Measurements from ENCODE around the gene CALD1. TPM values are rescaled to one million over a fixed set of nuclear protein-coding genes. Genes with fewer than 3 reads are reported as not detected.

The CALD1 gene
- total RNA-seq, 2 experiments from 2014 or later: 0.42 to 0.62 TPM

GRCh38 chr7:134897936-134898335 is 118.5 kb downstream of the CALD1 start:
- Mint-ChIP-seq H3K27ac (no peak overlapping the region), H3K4me1 (ENCODE audit: low read depth) (peaks cover 9% of the 10 kb centered on the region), H3K9me3 (peaks cover 16% of the 10 kb centered on the region), H3K27me3 (ENCODE audit: low read depth) (no peaks in the 10 kb centered on the region), H3K36me3 (ENCODE audit: low read depth) (peaks cover 9% of the 10 kb centered on the region), H3K4me3 (no peak overlapping the region)
- no peak for DNase-seq
- intact Hi-C loops (cut with micrococcal nuclease): no loop called here
- CTCF ChIA-PET: interaction anchor here (1.1 kb wide), 1 partner anchor 56 kb away, joined by 3 read pairs; no protein-coding TSS in a partner anchor

DNA sequence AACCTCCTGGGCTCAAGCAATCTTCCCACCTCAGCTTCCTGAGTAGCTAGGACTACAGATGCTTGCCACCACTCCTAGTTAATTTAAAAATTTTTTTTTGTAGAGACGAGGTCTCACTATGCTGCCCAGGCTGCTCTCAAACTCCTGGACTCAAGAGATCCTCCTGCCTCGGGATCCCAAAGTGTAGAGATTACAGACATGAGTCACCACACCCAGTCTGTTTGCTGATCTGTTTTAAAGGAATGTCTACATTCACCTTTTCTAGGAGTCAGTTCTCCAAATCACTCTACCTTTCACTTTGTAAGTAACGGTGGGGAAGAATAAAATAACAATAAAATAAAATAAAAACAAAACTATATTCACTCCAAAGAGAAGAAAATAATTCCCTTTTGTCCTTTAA is 120.3 kb downstream of the CALD1 start:
- peaks cover 9% of the 10 kb centered on the region for H3K4me1 Mint-ChIP-seq (ENCODE audit: low read depth)
- no peak overlapping the region for H3K4me3 Mint-ChIP-seq
- H3K9me3 Mint-ChIP-seq: peaks cover 14% of the 10 kb centered on the region
- H3K27me3 Mint-ChIP-seq (ENCODE audit: low read depth): no peaks in the 10 kb centered on the region
- DNase-seq: no peak
- intact Hi-C loops (cut with micrococcal nuclease): no loop called here
- peaks cover 9% of the 10 kb centered on the region for H3K36me3 Mint-ChIP-seq (ENCODE audit: low read depth)
- no peak overlapping the region for H3K27ac Mint-ChIP-seq
- CTCF ChIA-PET: no interaction called here

DNA sequence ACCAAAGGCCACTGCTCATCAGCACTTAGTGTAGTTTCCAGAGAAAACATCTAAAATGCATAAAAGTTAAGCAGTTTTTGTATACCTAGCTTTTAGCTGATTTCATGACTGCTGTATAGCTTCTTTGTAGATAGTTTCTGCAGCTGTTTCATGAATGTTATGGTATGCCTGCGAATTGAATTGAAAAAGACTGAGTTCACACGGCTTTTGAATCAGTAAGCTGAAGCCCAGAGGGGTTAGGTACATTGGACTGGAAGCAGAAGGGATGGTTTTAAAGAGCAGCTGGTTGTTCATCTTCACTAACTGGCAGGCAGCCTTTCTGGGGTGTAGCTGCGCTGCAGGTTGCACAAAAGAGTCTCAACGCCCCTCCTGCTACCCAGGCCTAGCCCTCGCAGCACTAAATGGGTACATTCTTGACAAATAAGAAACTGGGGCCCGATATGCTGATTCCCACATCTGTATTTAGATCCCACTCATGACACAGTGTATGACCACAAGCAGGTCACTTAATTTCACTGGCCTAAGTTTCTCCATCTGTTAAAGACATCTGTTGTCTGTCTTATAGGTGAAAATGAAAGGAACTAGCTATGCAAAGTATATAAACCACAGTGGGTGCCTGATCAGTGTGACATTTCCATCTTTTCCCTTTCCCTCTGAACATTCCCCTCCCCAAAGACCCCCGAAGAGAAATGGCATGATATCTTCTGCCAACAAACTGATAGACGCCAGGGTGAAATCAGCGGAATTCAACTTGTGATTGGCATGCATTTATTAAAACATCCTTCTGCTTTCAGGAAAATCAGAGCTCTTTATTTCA is 120.9 kb downstream of the CALD1 start:
- no peaks in the 10 kb centered on the region for H3K27me3 Mint-ChIP-seq (ENCODE audit: low read depth)
- no peak overlapping the region for H3K4me3 Mint-ChIP-seq
- DNase-seq: no peak
- H3K4me1 Mint-ChIP-seq (ENCODE audit: low read depth): peaks cover 9% of the 10 kb centered on the region
- intact Hi-C loops (cut with micrococcal nuclease): no loop called here
- peaks cover 9% of the 10 kb centered on the region for H3K36me3 Mint-ChIP-seq (ENCODE audit: low read depth)
- CTCF ChIA-PET: no interaction called here
- no peak overlapping the region for H3K27ac Mint-ChIP-seq
- H3K9me3 Mint-ChIP-seq: peaks cover 14% of the 10 kb centered on the region

- no peak overlapping the region for H3K27ac Mint-ChIP-seq
- CTCF ChIA-PET: no interaction called here
- intact Hi-C loops (cut with micrococcal nuclease): no loop called here
- no peaks in the 10 kb centered on the region for H3K27me3 Mint-ChIP-seq (ENCODE audit: low read depth)
- H3K36me3 Mint-ChIP-seq (ENCODE audit: low read depth): peaks cover 3% of the 10 kb centered on the region
- H3K4me3 Mint-ChIP-seq: no peak overlapping the region
- peaks cover 6% of the 10 kb centered on the region for H3K9me3 Mint-ChIP-seq
- peaks cover 9% of the 10 kb centered on the region for H3K4me1 Mint-ChIP-seq (ENCODE audit: low read depth)
- no peak for DNase-seq
Observed at GRCh38 chr7:134901389-134902020, 122.1 kb downstream of the CALD1 start.

GRCh38 chr7:134902058-134902457 is 122.6 kb downstream of the CALD1 start:
- peaks cover 1% of the 10 kb centered on the region for H3K36me3 Mint-ChIP-seq (ENCODE audit: low read depth)
- peaks cover 1% of the 10 kb centered on the region for H3K9me3 Mint-ChIP-seq
- CTCF ChIA-PET: no interaction called here
- peaks cover 11% of the 10 kb centered on the region for H3K4me1 Mint-ChIP-seq (ENCODE audit: low read depth)
- H3K27ac Mint-ChIP-seq: no peak overlapping the region
- no peak overlapping the region for H3K4me3 Mint-ChIP-seq
- DNase-seq: no peak
- no peaks in the 10 kb centered on the region for H3K27me3 Mint-ChIP-seq (ENCODE audit: low read depth)
- intact Hi-C loops (cut with micrococcal nuclease): no loop called here

DNA sequence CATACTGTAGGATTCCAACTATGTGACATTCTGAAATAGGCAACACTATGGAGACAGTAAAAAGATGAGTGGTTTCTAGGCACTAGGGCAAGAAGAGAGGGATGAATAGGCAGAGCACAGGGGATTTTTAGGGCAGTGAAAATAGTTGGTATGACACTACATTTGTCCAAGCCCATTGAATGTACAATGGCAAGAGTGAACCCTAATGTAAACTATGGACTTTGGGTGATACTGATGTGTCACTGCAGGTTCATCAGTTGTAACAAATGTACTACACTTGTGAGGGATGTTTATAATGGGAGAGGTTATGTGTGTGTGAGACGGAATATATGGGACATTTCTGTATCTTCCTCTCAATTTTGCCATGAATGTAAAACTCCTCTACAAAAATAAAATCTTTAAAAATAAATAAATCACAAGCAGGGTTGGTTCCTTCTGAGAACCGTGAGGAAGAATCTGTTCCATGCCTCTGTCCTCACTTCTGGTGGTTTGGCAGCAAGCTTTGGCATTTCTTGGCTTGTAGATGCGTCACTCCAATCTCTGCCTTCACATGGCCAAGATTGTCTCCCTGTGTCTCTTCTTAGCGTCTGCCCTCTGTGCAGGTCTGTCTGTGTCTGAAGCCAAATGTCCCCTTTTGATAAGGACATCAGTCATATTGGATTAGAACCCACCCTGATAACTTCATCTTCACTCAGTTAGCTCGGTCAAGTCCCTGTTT is 123.8 kb downstream of the CALD1 start:
- H3K36me3 Mint-ChIP-seq (ENCODE audit: low read depth): no peaks in the 10 kb centered on the region
- H3K4me1 Mint-ChIP-seq (ENCODE audit: low read depth): peaks cover 18% of the 10 kb centered on the region
- no peak for DNase-seq
- no peak overlapping the region for H3K27ac Mint-ChIP-seq
- H3K27me3 Mint-ChIP-seq (ENCODE audit: low read depth): no peaks in the 10 kb centered on the region
- intact Hi-C loops (cut with micrococcal nuclease): no loop called here
- CTCF ChIA-PET: no interaction called here
- no peaks in the 10 kb centered on the region for H3K9me3 Mint-ChIP-seq
- no peak overlapping the region for H3K4me3 Mint-ChIP-seq

GRCh38 chr7:134905375-134905774 is 125.9 kb downstream of the CALD1 start:
- no peaks in the 10 kb centered on the region for H3K36me3 Mint-ChIP-seq (ENCODE audit: low read depth)
- no peak for DNase-seq
- no peaks in the 10 kb centered on the region for H3K27me3 Mint-ChIP-seq (ENCODE audit: low read depth)
- no peak overlapping the region for H3K4me3 Mint-ChIP-seq
- CTCF ChIA-PET: no interaction called here
- H3K9me3 Mint-ChIP-seq: no peaks in the 10 kb centered on the region
- intact Hi-C loops (cut with micrococcal nuclease): no loop called here
- H3K4me1 Mint-ChIP-seq (ENCODE audit: low read depth): peaks cover 16% of the 10 kb centered on the region
- H3K27ac Mint-ChIP-seq: no peak overlapping the region

GRCh38 chr7:134907000-134907399 is 127.6 kb downstream of the CALD1 start:
- Mint-ChIP-seq H3K4me1 (ENCODE audit: low read depth) (peaks cover 15% of the 10 kb centered on the region), H3K4me3 (no peak overlapping the region), H3K27me3 (ENCODE audit: low read depth) (no peaks in the 10 kb centered on the region), H3K36me3 (ENCODE audit: low read depth) (no peaks in the 10 kb centered on the region), H3K9me3 (no peaks in the 10 kb centered on the region), H3K27ac (no peak overlapping the region)
- DNase-seq: no peak
- intact Hi-C loops (cut with micrococcal nuclease): no loop called here
- CTCF ChIA-PET: interaction anchor here (0.6 kb wide), 2 partner anchors 50 to 80 kb away, joined by 3 read pairs; no protein-coding TSS in a partner anchor

DNA sequence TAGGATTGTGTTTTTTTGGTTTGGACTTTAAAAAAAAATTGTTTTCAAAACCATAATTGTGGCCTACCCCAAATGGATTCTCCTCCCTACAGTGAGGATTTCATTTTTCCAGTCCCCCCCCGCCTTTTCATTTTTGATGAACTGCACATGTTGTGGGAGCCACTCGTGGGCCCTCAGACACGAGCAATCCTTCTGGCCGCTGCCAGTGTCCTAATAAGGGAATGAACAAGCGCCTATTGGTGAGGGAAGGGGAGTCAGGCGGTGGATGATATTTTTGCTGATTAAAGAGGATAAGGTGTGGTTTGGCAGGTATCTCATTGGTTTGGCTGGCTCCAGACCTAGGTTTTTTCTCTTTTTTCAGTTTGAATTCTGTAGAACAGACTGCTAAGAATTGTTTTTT is 128.2 kb downstream of the CALD1 start:
- no peak overlapping the region for H3K27ac Mint-ChIP-seq
- H3K36me3 Mint-ChIP-seq (ENCODE audit: low read depth): no peaks in the 10 kb centered on the region
- H3K27me3 Mint-ChIP-seq (ENCODE audit: low read depth): no peaks in the 10 kb centered on the region
- intact Hi-C loops (cut with micrococcal nuclease): loop anchor here (1.0 kb wide), 2 partner anchors 13 to 42 kb away; no protein-coding TSS in a partner anchor
- CTCF ChIA-PET: interaction anchor here (0.6 kb wide), 1 partner anchor 49 kb away, joined by 3 read pairs; no protein-coding TSS in a partner anchor
- H3K4me1 Mint-ChIP-seq (ENCODE audit: low read depth): peaks cover 15% of the 10 kb centered on the region
- no peak for DNase-seq
- H3K4me3 Mint-ChIP-seq: no peak overlapping the region
- H3K9me3 Mint-ChIP-seq: no peaks in the 10 kb centered on the region

GRCh38 chr7:134908289-134908688 is 128.9 kb downstream of the CALD1 start:
- H3K27me3 Mint-ChIP-seq (ENCODE audit: low read depth): no peaks in the 10 kb centered on the region
- H3K9me3 Mint-ChIP-seq: no peaks in the 10 kb centered on the region
- peak; percentile 17 for DNase-seq
- H3K4me3 Mint-ChIP-seq: no peak overlapping the region
- no peak overlapping the region for H3K27ac Mint-ChIP-seq
- CTCF ChIA-PET: no interaction called here
- H3K4me1 Mint-ChIP-seq (ENCODE audit: low read depth): peaks cover 15% of the 10 kb centered on the region
- no peaks in the 10 kb centered on the region for H3K36me3 Mint-ChIP-seq (ENCODE audit: low read depth)
- intact Hi-C loops (cut with micrococcal nuclease): loop anchor here (1.0 kb wide), 2 partner anchors 12 to 43 kb away; no protein-coding TSS in a partner anchor

GRCh38 chr7:134910214-134910890 is 130.9 kb downstream of the CALD1 start:
- DNase-seq: no peak
- no peak overlapping the region for H3K27ac Mint-ChIP-seq
- intact Hi-C loops (cut with micrococcal nuclease): no loop called here
- H3K9me3 Mint-ChIP-seq: no peaks in the 10 kb centered on the region
- no peaks in the 10 kb centered on the region for H3K36me3 Mint-ChIP-seq (ENCODE audit: low read depth)
- no peaks in the 10 kb centered on the region for H3K27me3 Mint-ChIP-seq (ENCODE audit: low read depth)
- no peak overlapping the region for H3K4me3 Mint-ChIP-seq
- peaks cover 15% of the 10 kb centered on the region for H3K4me1 Mint-ChIP-seq (ENCODE audit: low read depth)
- CTCF ChIA-PET: no interaction called here

GRCh38 chr7:134910968-134911367 is 131.5 kb downstream of the CALD1 start:
- Mint-ChIP-seq H3K9me3 (no peaks in the 10 kb centered on the region), H3K27me3 (ENCODE audit: low read depth) (no peaks in the 10 kb centered on the region), H3K36me3 (ENCODE audit: low read depth) (no peaks in the 10 kb centered on the region), H3K27ac (no peak overlapping the region), H3K4me1 (ENCODE audit: low read depth) (peaks cover 15% of the 10 kb centered on the region), H3K4me3 (no peak overlapping the region)
- intact Hi-C loops (cut with micrococcal nuclease): no loop called here
- CTCF ChIA-PET: no interaction called here
- no peak for DNase-seq

Measured in activated naive CD4-positive, alpha-beta T cell treated with anti-CD3 and anti-CD28 coated beads for 36 hours (primary cell).